C4-2B (cell line): Measurements from ENCODE around the gene ZFAND2A.
"Not testable (repeated sequence)": the region's sequence is repeated elsewhere in the genome, so short reads cannot be mapped to it uniquely, and the experiment has no call there.

Experiments used
- CTCF ChIP-seq: fragments of 450-650 bp; conservative IDR thresholded peaks from 2 replicates; pipeline ENCODE4 v1.5.1; 2017; ENCODE audit warnings: mild to moderate bottlenecking
- ZFX ChIP-seq: fragments of 450-650 bp; IDR thresholded peaks from 2 replicates; pipeline ENCODE4 v1.6.1; 2017

GRCh38 chr7:1196441-1196840 is 36.4 kb upstream of the ZFAND2A start:
- not testable (repeated sequence) for TF ChIP-seq CTCF, ZFX
